ENCODE data around the gene ANKRD6.
A peak's percentile ranks its signal among the peaks of the same experiment; 100 is the strongest.

ANKRD6 gene

GRCh38 chr6:89412071-89413005 is 20.6 kb upstream of the ANKRD6 start, which contains the start of gene RRAGD:
Gene RRAGD, minus strand, starts transcription at chr6:89412273. Its CDS starts 280 bp downstream, at chr6:89411993.
- in situ Hi-C loops (cut with MboI; ENCODE audit: low sequenced_read_pairs, unreplicated experiment), result no loop called here
- TF ChIP-seq CTCF (IDR thresholded peaks at IDR 0.05; ENCODE audit: borderline replicate concordance, control extremely low read depth, extremely low read depth, insufficient read depth, missing control alignments), result no peak
- peak; percentile 87 for DNase-seq (ENCODE audit: low spot score)

- no peak for TF ChIP-seq CTCF (IDR thresholded peaks at IDR 0.05; ENCODE audit: borderline replicate concordance, control extremely low read depth, extremely low read depth, insufficient read depth, missing control alignments)
- in situ Hi-C loops (cut with MboI; ENCODE audit: low sequenced_read_pairs, unreplicated experiment), result no loop called here
Observed at GRCh38 chr6:89413006-89413400, 19.9 kb upstream of the ANKRD6 start.

GRCh38 chr6:89414215-89414614 is 18.7 kb upstream of the ANKRD6 start:
- TF ChIP-seq CTCF (IDR thresholded peaks at IDR 0.05; ENCODE audit: borderline replicate concordance, control extremely low read depth, extremely low read depth, insufficient read depth, missing control alignments), result no peak
- in situ Hi-C loops (cut with MboI; ENCODE audit: low sequenced_read_pairs, unreplicated experiment), result no loop called here
- no peak for DNase-seq (ENCODE audit: low spot score)

More at GRCh38 chr6:89413006-89413400, 19.9 kb upstream of the ANKRD6 start:
- DNase-seq (ENCODE audit: low spot score), result no peak

- no peak for DNase-seq (ENCODE audit: low spot score)
- TF ChIP-seq CTCF (IDR thresholded peaks at IDR 0.05; ENCODE audit: borderline replicate concordance, control extremely low read depth, extremely low read depth, insufficient read depth, missing control alignments), result no peak
- in situ Hi-C loops (cut with MboI; ENCODE audit: low sequenced_read_pairs, unreplicated experiment), result no loop called here
Observed at GRCh38 chr6:89415185-89415584, 17.8 kb upstream of the ANKRD6 start.

GRCh38 chr6:89416796-89417195 is 16.2 kb upstream of the ANKRD6 start:
- TF ChIP-seq CTCF (IDR thresholded peaks at IDR 0.05; ENCODE audit: borderline replicate concordance, control extremely low read depth, extremely low read depth, insufficient read depth, missing control alignments), result no peak
- in situ Hi-C loops (cut with MboI; ENCODE audit: low sequenced_read_pairs, unreplicated experiment), result no loop called here
- DNase-seq (ENCODE audit: low spot score), result no peak

GRCh38 chr6:89430201-89430962 is 2.6 kb upstream of the ANKRD6 start:
- in situ Hi-C loops (cut with MboI; ENCODE audit: low sequenced_read_pairs, unreplicated experiment), result loop anchor here (10.0 kb wide), 1 partner anchor 174 kb away; no protein-coding TSS in a partner anchor
- no peak for DNase-seq (ENCODE audit: low spot score)
- no peak for TF ChIP-seq CTCF (IDR thresholded peaks at IDR 0.05; ENCODE audit: borderline replicate concordance, control extremely low read depth, extremely low read depth, insufficient read depth, missing control alignments)
